Measurements from ENCODE around the gene TINCR. TPM values are rescaled to one million over a fixed set of nuclear protein-coding genes. Genes with fewer than 3 reads are reported as not detected.

TINCR gene
- total RNA-seq, 2 experiments from 2014 or later = 0.29 to 0.34 TPM

- H3K9me3 Mint-ChIP-seq = no peaks in the 10 kb centered on the region
- H3K27ac Mint-ChIP-seq = no peak overlapping the region
- H3K27me3 Mint-ChIP-seq = no peaks in the 10 kb centered on the region
- peaks cover 26% of the 10 kb centered on the region for H3K36me3 Mint-ChIP-seq
- H3K4me1 Mint-ChIP-seq = no peaks in the 10 kb centered on the region
- DNase-seq = no peak
- H3K4me3 Mint-ChIP-seq = no peak overlapping the region
Observed at GRCh38 chr19:5593343-5594255, 25.8 kb upstream of the TINCR start.

GRCh38 chr19:5592531-5593342, 25.0 kb upstream of the TINCR start:
- DNase-seq = no peak
- no peak overlapping the region for H3K4me3 Mint-ChIP-seq
- no peak overlapping the region for H3K27ac Mint-ChIP-seq
- no peaks in the 10 kb centered on the region for H3K4me1 Mint-ChIP-seq
- peaks cover 29% of the 10 kb centered on the region for H3K36me3 Mint-ChIP-seq
- H3K9me3 Mint-ChIP-seq = no peaks in the 10 kb centered on the region
- H3K27me3 Mint-ChIP-seq = no peaks in the 10 kb centered on the region

DNA sequence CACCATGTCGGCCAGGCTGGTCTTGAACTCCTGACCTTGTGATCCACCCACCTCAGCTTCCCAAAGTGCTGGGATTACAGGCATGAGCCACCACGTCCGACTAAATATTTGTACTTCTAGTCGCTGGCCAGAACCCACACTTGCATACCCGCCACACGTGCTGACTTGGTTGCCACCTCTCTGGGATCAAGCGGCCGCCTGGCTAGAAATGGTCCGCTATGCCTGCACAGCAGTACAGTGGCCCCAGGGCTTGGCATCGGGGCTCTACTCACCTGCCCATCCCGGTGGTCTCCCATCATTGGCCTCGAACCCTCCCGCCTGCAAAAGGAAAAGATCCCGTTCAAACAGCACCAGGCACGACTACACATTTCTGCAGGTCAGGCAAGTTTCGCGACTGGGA, 23.7 kb upstream of the TINCR start:
- H3K9me3 Mint-ChIP-seq = no peaks in the 10 kb centered on the region
- DNase-seq = no peak
- H3K36me3 Mint-ChIP-seq = peaks cover 34% of the 10 kb centered on the region

GRCh38 chr19:5590865-5591154, 23.1 kb upstream of the TINCR start:
- Mint-ChIP-seq H3K4me1 (peaks cover 12% of the 10 kb centered on the region), H3K4me3 (no peak overlapping the region)

More for the DNA sequence above, 23.7 kb upstream of the TINCR start:
- Mint-ChIP-seq H3K27ac (no peak overlapping the region), H3K27me3 (no peaks in the 10 kb centered on the region), H3K4me1 (peaks cover 7% of the 10 kb centered on the region), H3K4me3 (no peak overlapping the region)

GRCh38 chr19:5590151-5590864, 22.6 kb upstream of the TINCR start:
- peaks cover 32% of the 10 kb centered on the region for H3K36me3 Mint-ChIP-seq
- no peak overlapping the region for H3K4me3 Mint-ChIP-seq
- no peak overlapping the region for H3K27ac Mint-ChIP-seq
- no peaks in the 10 kb centered on the region for H3K9me3 Mint-ChIP-seq
- DNase-seq = no peak
- no peaks in the 10 kb centered on the region for H3K27me3 Mint-ChIP-seq
- peaks cover 16% of the 10 kb centered on the region for H3K4me1 Mint-ChIP-seq

More at GRCh38 chr19:5590865-5591154, 23.1 kb upstream of the TINCR start:
- no peak for DNase-seq
- Mint-ChIP-seq H3K9me3 (no peaks in the 10 kb centered on the region), H3K27ac (no peak overlapping the region), H3K27me3 (no peaks in the 10 kb centered on the region), H3K36me3 (peaks cover 33% of the 10 kb centered on the region)

GRCh38 chr19:5588906-5589676, 21.3 kb upstream of the TINCR start:
- H3K27ac Mint-ChIP-seq = peak overlapping the region; percentile 38
- no peak overlapping the region for H3K4me3 Mint-ChIP-seq
- H3K36me3 Mint-ChIP-seq = peaks cover 28% of the 10 kb centered on the region
- peaks cover 16% of the 10 kb centered on the region for H3K4me1 Mint-ChIP-seq
- DNase-seq = no peak
- H3K27me3 Mint-ChIP-seq = no peaks in the 10 kb centered on the region
- no peaks in the 10 kb centered on the region for H3K9me3 Mint-ChIP-seq

GRCh38 chr19:5588441-5588840, 20.7 kb upstream of the TINCR start:
- DNase-seq = no peak
- H3K36me3 Mint-ChIP-seq = peaks cover 28% of the 10 kb centered on the region
- peaks cover 16% of the 10 kb centered on the region for H3K4me1 Mint-ChIP-seq
- H3K27me3 Mint-ChIP-seq = no peaks in the 10 kb centered on the region
- no peak overlapping the region for H3K4me3 Mint-ChIP-seq
- peak overlapping the region; percentile 38 for H3K27ac Mint-ChIP-seq
- no peaks in the 10 kb centered on the region for H3K9me3 Mint-ChIP-seq

- H3K27ac Mint-ChIP-seq = no peak overlapping the region
Observed at GRCh38 chr19:5587661-5588060, 19.9 kb upstream of the TINCR start.

DNA sequence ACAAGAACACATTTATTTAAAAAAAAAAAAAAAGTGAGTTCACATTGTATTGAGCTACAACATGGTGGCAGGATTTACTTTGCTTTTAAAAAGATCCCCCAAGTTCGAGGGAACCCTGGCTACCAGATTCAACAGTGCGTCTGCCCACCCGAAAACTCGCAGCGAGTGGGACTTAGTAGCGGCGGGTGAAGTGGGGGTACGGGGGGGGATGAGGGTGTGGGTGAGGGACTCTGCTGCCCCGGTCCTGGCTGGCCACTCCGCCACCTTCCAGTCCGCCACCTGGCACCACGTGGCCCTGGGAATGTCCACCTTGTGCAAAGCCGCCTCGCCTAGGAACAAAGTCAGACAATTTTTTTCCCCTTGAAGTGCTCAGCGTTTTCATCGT, 19.3 kb upstream of the TINCR start:
- H3K27ac Mint-ChIP-seq = no peak overlapping the region
- H3K4me1 Mint-ChIP-seq = peaks cover 16% of the 10 kb centered on the region
- no peak overlapping the region for H3K4me3 Mint-ChIP-seq
- peaks cover 25% of the 10 kb centered on the region for H3K36me3 Mint-ChIP-seq
- H3K9me3 Mint-ChIP-seq = no peaks in the 10 kb centered on the region
- H3K27me3 Mint-ChIP-seq = no peaks in the 10 kb centered on the region
- DNase-seq = no peak

More at GRCh38 chr19:5587661-5588060, 19.9 kb upstream of the TINCR start:
- no peak overlapping the region for H3K4me3 Mint-ChIP-seq
- no peaks in the 10 kb centered on the region for H3K9me3 Mint-ChIP-seq
- DNase-seq = no peak
- peaks cover 28% of the 10 kb centered on the region for H3K36me3 Mint-ChIP-seq
- H3K27me3 Mint-ChIP-seq = no peaks in the 10 kb centered on the region
- peaks cover 16% of the 10 kb centered on the region for H3K4me1 Mint-ChIP-seq

DNA sequence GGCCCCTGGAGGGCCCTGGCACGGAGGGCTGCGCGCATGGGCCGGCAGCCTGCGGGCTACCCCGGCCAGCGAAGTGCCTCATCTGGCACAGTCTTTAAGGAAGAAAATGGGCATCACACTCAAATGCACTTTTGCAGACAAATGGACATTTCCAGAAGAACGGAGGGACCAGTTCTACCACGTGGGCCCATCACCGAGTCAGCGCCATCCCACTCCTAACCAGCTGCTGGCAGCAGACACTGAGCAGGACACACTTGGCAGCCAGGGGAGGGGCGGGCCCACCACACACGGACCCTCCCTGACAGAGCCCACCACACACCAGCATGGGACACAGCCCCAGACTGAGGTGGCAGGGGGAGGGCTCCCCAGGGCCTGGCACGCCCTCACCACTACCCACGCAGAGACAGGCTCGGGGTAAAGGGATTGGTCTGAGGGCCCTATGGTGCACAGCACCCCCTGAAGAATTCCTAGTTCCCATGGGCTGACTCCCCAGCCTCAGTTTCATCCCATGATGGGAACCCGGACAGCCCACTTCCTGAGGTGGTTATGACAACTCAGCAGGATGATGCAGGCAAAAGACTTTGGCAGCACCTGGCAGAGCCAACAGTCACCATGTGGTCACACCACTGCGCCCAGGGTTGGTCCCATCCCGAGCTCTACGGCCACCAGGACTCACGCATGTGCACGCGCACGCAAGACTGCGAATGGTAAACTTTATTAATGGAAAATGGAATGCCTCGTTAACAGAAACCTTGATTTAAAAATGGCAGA, 18.7 kb upstream of the TINCR start:
- H3K27ac Mint-ChIP-seq = peak overlapping the region; percentile 42
- H3K4me1 Mint-ChIP-seq = peaks cover 16% of the 10 kb centered on the region
- H3K4me3 Mint-ChIP-seq = peak overlapping the region; percentile 10
- no peak for DNase-seq
- H3K27me3 Mint-ChIP-seq = no peaks in the 10 kb centered on the region
- H3K36me3 Mint-ChIP-seq = peaks cover 25% of the 10 kb centered on the region
- H3K9me3 Mint-ChIP-seq = no peaks in the 10 kb centered on the region

- no peaks in the 10 kb centered on the region for H3K27me3 Mint-ChIP-seq
- peak overlapping the region; percentile 53 for H3K4me3 Mint-ChIP-seq
- H3K9me3 Mint-ChIP-seq = no peaks in the 10 kb centered on the region
- peaks cover 16% of the 10 kb centered on the region for H3K4me1 Mint-ChIP-seq
- peaks cover 25% of the 10 kb centered on the region for H3K36me3 Mint-ChIP-seq
- H3K27ac Mint-ChIP-seq = peak overlapping the region; percentile 88
- DNase-seq = peak; percentile 70
Observed at GRCh38 chr19:5585461-5586299, 17.9 kb upstream of the TINCR start.

DNA sequence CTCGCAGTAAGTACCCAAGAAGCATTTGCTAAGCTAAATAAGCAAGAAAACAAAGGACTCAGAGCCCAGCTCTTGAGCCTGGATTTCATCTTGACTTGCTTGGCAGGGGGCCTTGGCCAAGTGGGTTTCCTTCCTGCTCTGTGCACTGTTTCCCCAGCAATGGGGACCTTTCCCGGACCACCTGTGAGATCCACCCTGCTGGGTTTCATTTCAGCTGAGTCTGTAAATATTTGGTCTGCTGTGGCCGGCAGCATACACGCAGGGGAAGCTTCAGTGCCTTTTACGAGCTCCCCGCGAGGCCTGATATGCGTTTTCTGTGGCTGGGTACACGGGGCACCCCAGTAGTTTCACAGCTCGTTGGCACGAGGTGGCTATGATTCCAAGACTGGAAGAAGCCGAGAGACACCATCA, 12.4 kb upstream of the TINCR start:
- H3K36me3 Mint-ChIP-seq = peaks cover 2% of the 10 kb centered on the region
- no peak overlapping the region for H3K4me3 Mint-ChIP-seq
- no peaks in the 10 kb centered on the region for H3K27me3 Mint-ChIP-seq
- H3K27ac Mint-ChIP-seq = no peak overlapping the region
- H3K9me3 Mint-ChIP-seq = no peaks in the 10 kb centered on the region
- DNase-seq = no peak
- peaks cover 5% of the 10 kb centered on the region for H3K4me1 Mint-ChIP-seq

DNA sequence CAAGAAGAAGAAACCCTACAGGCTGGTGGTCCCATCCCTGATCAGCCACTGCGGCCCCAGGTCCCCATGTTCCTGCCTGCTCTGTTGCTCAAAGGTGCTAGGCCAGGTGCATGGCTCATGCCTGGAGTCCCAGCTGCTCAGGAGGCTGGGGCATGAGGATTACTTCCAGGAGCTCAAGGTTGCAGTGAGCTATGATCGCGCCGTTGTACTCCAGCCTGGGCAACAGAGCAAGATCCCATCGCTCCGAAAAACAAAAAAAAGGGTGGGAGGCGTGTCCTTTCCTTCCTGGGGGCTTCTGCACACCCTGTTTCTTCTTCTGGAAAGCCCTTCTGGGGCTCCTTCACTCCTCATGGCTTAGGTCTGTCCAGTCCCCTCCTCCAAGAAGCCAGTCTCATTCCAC, 11.9 kb upstream of the TINCR start:
- no peak for DNase-seq
- Mint-ChIP-seq H3K4me3 (no peak overlapping the region), H3K9me3 (no peaks in the 10 kb centered on the region), H3K27me3 (no peaks in the 10 kb centered on the region), H3K27ac (no peak overlapping the region), H3K36me3 (peaks cover 2% of the 10 kb centered on the region), H3K4me1 (peaks cover 5% of the 10 kb centered on the region)

All from activated naive CD8-positive, alpha-beta T cell treated with anti-CD3 and anti-CD28 coated beads for 36 hours (primary cell).